Endothelial cell of umbilical vein (primary cell): ENCODE results near the gene KRT71. TPM values are rescaled to one million over a fixed set of nuclear protein-coding genes. Genes with fewer than 3 reads are reported as not detected.

Experiments
- BruUV-seq: library from RNA; stranded (reverse); fragments of 400-500 nt; replicated peaks from 2 replicates; lab custom pipeline; 2021; lab: Mats Ljungman, UMichigan
- CTCF ChIA-PET: fragments of 300-600, 350-600 bp; sonication (Branson Sonifier 250); formaldehyde crosslinking; loops from one replicate; lab custom pipeline; 2021; ENCODE audit warnings: antibody characterized with exemption, inconsistent platforms; lab: Charles Lee
- POLR2A ChIA-PET: fragments of 300-600, 350-600 bp; sonication (Branson Sonifier 250); formaldehyde crosslinking; loops from one replicate; lab custom pipeline; 2021; ENCODE audit warnings: antibody characterized with exemption, inconsistent platforms; lab: Charles Lee
- DNase-seq: peaks from one replicate; pipeline ENCODE4 v3.0.0-alpha.2; 2011; ENCODE audit warnings: low read depth, low spot score
- FAIRE-seq: peaks from 2 replicates; lab custom pipeline; 2011; peaks lifted over from hg19 to GRCh38; lab: Jason Lieb, UNC
- H2AFZ ChIP-seq: 2 replicates; pipeline ENCODE4 v1.6.0; 2012; ENCODE audit warnings: low read depth, low read length, control low read depth, inconsistent platforms
- H3K27ac ChIP-seq: 2 replicates; pipeline ENCODE4 v1.5.1; 2011; ENCODE audit warnings: low read depth, mild to moderate bottlenecking, control low read depth, low read length, moderate library complexity; ENCODE audit not compliant: insufficient read depth
- H3K27me3 ChIP-seq, 2 experiments: 2 replicates each; pipeline versions ENCODE4 v1.6.0 to v1.6.1; 2011; ENCODE audit warnings: low read length in 2 of 2, mixed read lengths in 1 of 2; ENCODE audit not compliant: control insufficient read depth in 2 of 2, insufficient read depth in 2 of 2
- H3K36me3 ChIP-seq, 2 experiments: 2 replicates in 1 of 2; 3 replicates in 1 of 2; pipeline ENCODE4 v1.5.1; 2011; ENCODE audit warnings: low read length in 2 of 2, mild to moderate bottlenecking in 1 of 2, moderate library complexity in 1 of 2; ENCODE audit not compliant: control insufficient read depth in 2 of 2, insufficient read depth in 2 of 2; ENCODE audit errors: extremely low read depth in 1 of 2
- H3K4me1 ChIP-seq: 3 replicates; pipeline ENCODE4 v1.5.1; 2011; ENCODE audit warnings: mild to moderate bottlenecking, low read length; ENCODE audit not compliant: control insufficient read depth, insufficient read depth; ENCODE audit errors: extremely low read depth
- H3K4me2 ChIP-seq: 2 replicates; pipeline ENCODE4 v1.6.1; 2011; ENCODE audit warnings: low read length, control low read depth, mixed read lengths; ENCODE audit not compliant: insufficient read depth
- H3K4me3 ChIP-seq, 3 experiments: fragments of 200-600 bp in 1 of 3; sonication (generic), shearing (Covaris generic) in 1 of 3; replicated peaks in 1 of 3; 2 replicates each; pipeline ENCODE4 v1.5.1; 2011 to 2016; ENCODE audit warnings: control low read depth in 3 of 3, low read length in 3 of 3, mild to moderate bottlenecking in 2 of 3, inconsistent platforms in 1 of 3, low read depth in 1 of 3, moderate library complexity in 1 of 3; ENCODE audit not compliant: insufficient read depth in 1 of 3
- H3K79me2 ChIP-seq: 2 replicates; pipeline ENCODE4 v1.6.0; 2012; ENCODE audit warnings: low read length, inconsistent platforms; ENCODE audit not compliant: control insufficient read depth, insufficient read depth
- H3K9ac ChIP-seq: replicated peaks from 2 replicates; pipeline ENCODE3; 2011; ENCODE audit warnings: low read length, control low read depth; ENCODE audit not compliant: insufficient read depth; ENCODE audit errors: extremely low read depth
- H3K9me1 ChIP-seq: replicated peaks from 3 replicates; pipeline ENCODE4 v1.6.0; 2011; ENCODE audit warnings: mild to moderate bottlenecking, low read length; ENCODE audit not compliant: control insufficient read depth, insufficient read depth; ENCODE audit errors: extremely low read depth
- H3K9me3 ChIP-seq: replicated peaks from 2 replicates; pipeline ENCODE4 v1.5.1; 2012; ENCODE audit warnings: low read length, inconsistent platforms; ENCODE audit not compliant: control insufficient read depth, insufficient read depth
- H4K20me1 ChIP-seq: replicated peaks from 2 replicates; pipeline ENCODE3; 2011; ENCODE audit warnings: mild to moderate bottlenecking, low read length; ENCODE audit not compliant: control insufficient read depth, insufficient read depth; ENCODE audit errors: extremely low read depth
- EZH2 ChIP-seq: IDR thresholded peaks from 2 replicates; pipeline ENCODE4 v1.6.1; 2012; ENCODE audit warnings: borderline replicate concordance, low read depth, mild to moderate bottlenecking, moderate library complexity, low read length, inconsistent platforms; ENCODE audit not compliant: severe bottlenecking
- FOS ChIP-seq: IDR thresholded peaks from 2 replicates; pipeline ENCODE4 v1.6.1; 2011; ENCODE audit warnings: mild to moderate bottlenecking, low read length, moderate library complexity, borderline replicate concordance; ENCODE audit not compliant: insufficient read depth
- GATA2 ChIP-seq: IDR thresholded peaks from 2 replicates; pipeline ENCODE4 v1.7.0; 2011; ENCODE audit warnings: low read depth, mild to moderate bottlenecking, moderate library complexity, mixed read lengths, low read length; ENCODE audit not compliant: insufficient read length, insufficient read depth
- JUN ChIP-seq: IDR thresholded peaks from 2 replicates; pipeline ENCODE4 v1.6.1; 2011; ENCODE audit warnings: borderline replicate concordance, low read depth; ENCODE audit not compliant: insufficient read length, insufficient read depth
- MYC ChIP-seq: IDR thresholded peaks from one replicate; pipeline ENCODE4 v1.6.1; 2011; ENCODE audit warnings: mild to moderate bottlenecking, low read depth, low read length
- POLR2A ChIP-seq: IDR thresholded peaks from 2 replicates; pipeline ENCODE4 v1.6.1; 2012; ENCODE audit warnings: low read depth, mild to moderate bottlenecking, control low read depth, low read length
- POLR2AphosphoS5 ChIP-seq: IDR thresholded peaks from 2 replicates; pipeline ENCODE4 v1.6.1; 2012; ENCODE audit warnings: low read depth, mild to moderate bottlenecking, control low read depth, low read length, moderate library complexity; ENCODE audit not compliant: insufficient read depth
- dilution Hi-C: fragments of 300-500 bp; cut with MboI; formaldehyde crosslinking; loops from one replicate; pipeline ENCODE4 v1.15.0; 2019; ENCODE audit warnings: low sequenced_read_pairs; ENCODE audit not compliant: extremely low pct_ligation_motif_present
- intact Hi-C: fragments of 100-400 bp; cut with micrococcal nuclease; formaldehyde crosslinking; loops from one replicate; pipeline ENCODE4 v1.10.0; 2022
- polyA plus RNA-seq, 4 experiments: library from polyadenylated mRNA; depleted of rRNA in 3 of 4; stranded (reverse) in 3 of 4; unstranded in 1 of 4; fragments of >200 nt; gene quantifications; 2 replicates each; pipeline versions ENCODE4 v1.2.1 to v1.2.3, GENCODE V29; 2011 to 2012; ENCODE audit warnings: missing spikeins in 1 of 4
- total RNA-seq: library from RNA; stranded (reverse); gene quantifications from 2 replicates; pipeline ENCODE4 v1.2.3, GENCODE V29; 2021
- TF ChIP-seq, protein P1 (sequence below): IDR thresholded peaks from 2 replicates; pipeline ENCODE4 v1.6.1; 2011; ENCODE audit not compliant: insufficient read depth, insufficient read length
- TF ChIP-seq, protein P2 (sequence below), 2 donors: IDR thresholded peaks; 1 replicate in 1 of 2; 2 replicates in 1 of 2; pipeline ENCODE4 v1.5.1; 2011; ENCODE audit warnings: low read length in 2 of 2, mild to moderate bottlenecking in 2 of 2, moderate library complexity in 2 of 2, control low read depth in 1 of 2, inconsistent platforms in 1 of 2, low read depth in 1 of 2; ENCODE audit not compliant: insufficient read depth in 1 of 2; ENCODE audit errors: extremely low read depth in 1 of 2

KRT71 gene
- total and polyA plus RNA-seq, 2 donors (not counting 3 experiments of a cell fraction or from before 2014, with no cell fraction given): not detected

DNA sequence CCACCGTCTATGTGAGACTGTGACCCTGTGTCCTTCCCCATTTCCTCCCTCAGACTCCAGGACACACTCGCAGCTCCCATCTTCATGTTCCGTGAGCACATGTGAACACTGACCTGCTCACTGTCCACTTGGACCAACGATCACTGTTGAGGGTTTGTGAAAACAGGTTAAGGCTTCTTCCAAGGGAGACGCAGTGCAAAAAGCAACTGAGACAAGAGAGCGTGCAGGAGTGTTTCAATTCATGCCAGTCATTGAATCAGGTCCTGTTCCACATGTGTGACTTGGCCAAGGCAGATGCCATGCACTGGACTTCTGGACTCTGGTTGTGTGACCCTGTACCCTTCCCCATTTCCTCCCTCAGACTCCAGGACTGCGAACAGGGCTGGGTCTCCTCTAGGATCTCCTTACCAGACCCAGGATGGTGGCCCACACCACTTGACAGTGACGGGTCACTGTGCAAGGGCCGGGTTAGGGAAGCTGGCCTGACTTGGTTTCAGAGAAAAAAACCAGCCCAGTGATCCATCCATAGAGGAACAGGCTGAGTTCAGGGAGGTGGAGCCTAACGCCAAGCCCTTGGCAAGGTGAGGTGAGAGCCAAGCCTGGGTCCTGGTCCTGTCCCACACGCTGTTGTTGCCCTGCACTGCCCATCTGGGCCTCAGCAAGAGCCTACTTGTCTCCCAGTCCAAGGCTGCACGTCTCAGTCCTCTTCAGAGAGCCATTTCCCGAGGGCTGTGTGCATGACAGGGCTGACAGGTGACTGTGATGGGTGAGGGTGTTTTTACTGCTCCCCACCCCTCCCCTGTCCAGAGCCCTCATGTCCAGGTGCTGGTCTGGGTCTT lies 27.1 kb downstream of the KRT71 start:
- TF ChIP-seq MYC (no peak), POLR2A (no peak), GATA2 (no peak), EZH2 (no peak), POLR2AphosphoS5 (no peak), FOS (no peak), JUN (no peak)
- TF ChIP-seq, protein P1, sequence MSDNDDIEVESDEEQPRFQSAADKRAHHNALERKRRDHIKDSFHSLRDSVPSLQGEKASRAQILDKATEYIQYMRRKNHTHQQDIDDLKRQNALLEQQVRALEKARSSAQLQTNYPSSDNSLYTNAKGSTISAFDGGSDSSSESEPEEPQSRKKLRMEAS: no peak
- TF ChIP-seq, protein P2, sequence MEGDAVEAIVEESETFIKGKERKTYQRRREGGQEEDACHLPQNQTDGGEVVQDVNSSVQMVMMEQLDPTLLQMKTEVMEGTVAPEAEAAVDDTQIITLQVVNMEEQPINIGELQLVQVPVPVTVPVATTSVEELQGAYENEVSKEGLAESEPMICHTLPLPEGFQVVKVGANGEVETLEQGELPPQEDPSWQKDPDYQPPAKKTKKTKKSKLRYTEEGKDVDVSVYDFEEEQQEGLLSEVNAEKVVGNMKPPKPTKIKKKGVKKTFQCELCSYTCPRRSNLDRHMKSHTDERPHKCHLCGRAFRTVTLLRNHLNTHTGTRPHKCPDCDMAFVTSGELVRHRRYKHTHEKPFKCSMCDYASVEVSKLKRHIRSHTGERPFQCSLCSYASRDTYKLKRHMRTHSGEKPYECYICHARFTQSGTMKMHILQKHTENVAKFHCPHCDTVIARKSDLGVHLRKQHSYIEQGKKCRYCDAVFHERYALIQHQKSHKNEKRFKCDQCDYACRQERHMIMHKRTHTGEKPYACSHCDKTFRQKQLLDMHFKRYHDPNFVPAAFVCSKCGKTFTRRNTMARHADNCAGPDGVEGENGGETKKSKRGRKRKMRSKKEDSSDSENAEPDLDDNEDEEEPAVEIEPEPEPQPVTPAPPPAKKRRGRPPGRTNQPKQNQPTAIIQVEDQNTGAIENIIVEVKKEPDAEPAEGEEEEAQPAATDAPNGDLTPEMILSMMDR (IDR thresholded peaks at IDR 0.05; ENCODE audit: extremely low read depth in 1 of 2, insufficient read depth in 1 of 2, low read depth in 1 of 2, low read length in 2 of 2): no peak
- H3K4me1 ChIP-seq: no peaks in the 10 kb centered on the region
- no peaks in the 10 kb centered on the region for H3K9me1 ChIP-seq
- H3K27me3 ChIP-seq: no peaks in the 10 kb centered on the region
- H3K4me3 ChIP-seq: no peak overlapping the region
- no peak overlapping the region for H3K9ac ChIP-seq
- H4K20me1 ChIP-seq: no peaks in the 10 kb centered on the region
- FAIRE-seq (no peak), DNase-seq (no peak)
- H2AFZ ChIP-seq: no peak overlapping the region
- dilution Hi-C loops (no loop called here), intact Hi-C loops (no loop called here)
- BruUV-seq: no TSS peak
- no peak overlapping the region for H3K27ac ChIP-seq
- H3K79me2 ChIP-seq: no peaks in the 10 kb centered on the region
- no peak overlapping the region for H3K4me2 ChIP-seq
- H3K9me3 ChIP-seq: no peaks in the 10 kb centered on the region
- no peaks in the 10 kb centered on the region for H3K36me3 ChIP-seq
- POLR2A ChIA-PET: no interaction called here
- CTCF ChIA-PET: no interaction called here
